Erythroblast (primary cell): ENCODE data around the gene SCARB1.

Experiments
- GATA1 ChIP-seq: IDR thresholded peaks from 2 replicates; pipeline ENCODE4 v1.6.1; 2011; ENCODE audit warnings: low read depth, mild to moderate bottlenecking, control low read depth, low read length, moderate library complexity
- POLR2A ChIP-seq: IDR thresholded peaks from 2 replicates; pipeline ENCODE4 v1.6.1; 2011; ENCODE audit warnings: mild to moderate bottlenecking, low read length

- TF ChIP-seq POLR2A (no peak), GATA1 (no peak)
Measured at GRCh38 chr12:124805876-124806668, 57.6 kb downstream of the SCARB1 start.
